Measurements from ENCODE around the gene SDCCAG8.
A peak's percentile ranks its signal among the peaks of the same experiment; 100 is the strongest.

The SDCCAG8 gene

GRCh38 chr1:243280571-243281129 is 24.8 kb downstream of the SDCCAG8 start:
- TF ChIP-seq CTCF (IDR thresholded peaks at IDR 0.05; ENCODE audit: low read depth, low read length, missing control alignments): no peak
- in situ Hi-C loops (cut with HindIII; ENCODE audit: low pct_ligation_motif_present, low sequenced_read_pairs): no loop called here
- Histone ChIP-seq H3K27me3 (replicated peaks) (no peaks in the 10 kb centered on the region), H3K27ac (no peak overlapping the region), H3K36me3 (replicated peaks) (peaks cover 18% of the 10 kb centered on the region), H3K4me3 (ENCODE audit: low read depth, low read length) (no peak overlapping the region)
- DNase-seq: no peak

GRCh38 chr1:243281672-243282071 is 25.8 kb downstream of the SDCCAG8 start:
- H3K4me3 ChIP-seq (ENCODE audit: low read depth, low read length): no peak overlapping the region
- no peaks in the 10 kb centered on the region for H3K27me3 ChIP-seq (replicated peaks)
- H3K27ac ChIP-seq: no peak overlapping the region
- H3K36me3 ChIP-seq (replicated peaks): peaks cover 15% of the 10 kb centered on the region
- DNase-seq: no peak
- in situ Hi-C loops (cut with HindIII; ENCODE audit: low pct_ligation_motif_present, low sequenced_read_pairs): no loop called here
- no peak for TF ChIP-seq CTCF (IDR thresholded peaks at IDR 0.05; ENCODE audit: low read depth, low read length, missing control alignments)

GRCh38 chr1:243286409-243287122 is 30.7 kb downstream of the SDCCAG8 start:
- H3K4me3 ChIP-seq (ENCODE audit: low read depth, low read length): no peak overlapping the region
- in situ Hi-C loops (cut with HindIII; ENCODE audit: low pct_ligation_motif_present, low sequenced_read_pairs): no loop called here
- H3K27ac ChIP-seq: peak overlapping the region; percentile 74
- TF ChIP-seq CTCF (IDR thresholded peaks at IDR 0.05; ENCODE audit: low read depth, low read length, missing control alignments): no peak
- H3K27me3 ChIP-seq (replicated peaks): no peaks in the 10 kb centered on the region
- no peak for DNase-seq
- peaks cover 7% of the 10 kb centered on the region for H3K36me3 ChIP-seq (replicated peaks)

GRCh38 chr1:243287123-243287460 is 31.3 kb downstream of the SDCCAG8 start:
- Histone ChIP-seq H3K27me3 (replicated peaks) (no peaks in the 10 kb centered on the region), H3K36me3 (replicated peaks) (peaks cover 7% of the 10 kb centered on the region), H3K27ac (peak overlapping the region; percentile 74), H3K4me3 (ENCODE audit: low read depth, low read length) (no peak overlapping the region)
- TF ChIP-seq CTCF (IDR thresholded peaks at IDR 0.05; ENCODE audit: low read depth, low read length, missing control alignments): no peak
- DNase-seq: no peak
- in situ Hi-C loops (cut with HindIII; ENCODE audit: low pct_ligation_motif_present, low sequenced_read_pairs): no loop called here

- H3K36me3 ChIP-seq (replicated peaks): peaks cover 7% of the 10 kb centered on the region
- DNase-seq: peak; percentile 69
- in situ Hi-C loops (cut with HindIII; ENCODE audit: low pct_ligation_motif_present, low sequenced_read_pairs): no loop called here
- H3K4me3 ChIP-seq (ENCODE audit: low read depth, low read length): no peak overlapping the region
- no peak for TF ChIP-seq CTCF (IDR thresholded peaks at IDR 0.05; ENCODE audit: low read depth, low read length, missing control alignments)
- H3K27me3 ChIP-seq (replicated peaks): no peaks in the 10 kb centered on the region
- H3K27ac ChIP-seq: peak overlapping the region; percentile 74
Measured at GRCh38 chr1:243287652-243288051, 31.8 kb downstream of the SDCCAG8 start.

GRCh38 chr1:243288062-243288461 is 32.2 kb downstream of the SDCCAG8 start:
- Histone ChIP-seq H3K4me3 (ENCODE audit: low read depth, low read length) (no peak overlapping the region), H3K36me3 (replicated peaks) (peaks cover 8% of the 10 kb centered on the region), H3K27me3 (replicated peaks) (no peaks in the 10 kb centered on the region), H3K27ac (peak overlapping the region; percentile 74)
- in situ Hi-C loops (cut with HindIII; ENCODE audit: low pct_ligation_motif_present, low sequenced_read_pairs): no loop called here
- no peak for TF ChIP-seq CTCF (IDR thresholded peaks at IDR 0.05; ENCODE audit: low read depth, low read length, missing control alignments)
- no peak for DNase-seq
